Endothelial cell of umbilical vein (primary cell): Measurements from ENCODE around the gene ZP2. TPM values are rescaled to one million over a fixed set of nuclear protein-coding genes. Genes with fewer than 3 reads are reported as not detected.

ENCODE experiments used
- BruUV-seq: library from RNA; stranded (reverse); fragments of 400-500 nt; replicated peaks from 2 replicates; lab custom pipeline; 2021; lab: Mats Ljungman, UMichigan
- CTCF ChIA-PET: fragments of 300-600, 350-600 bp; sonication (Branson Sonifier 250); formaldehyde crosslinking; loops from one replicate; lab custom pipeline; 2021; ENCODE audit warnings: antibody characterized with exemption, inconsistent platforms; lab: Charles Lee
- POLR2A ChIA-PET: fragments of 300-600, 350-600 bp; sonication (Branson Sonifier 250); formaldehyde crosslinking; loops from one replicate; lab custom pipeline; 2021; ENCODE audit warnings: antibody characterized with exemption, inconsistent platforms; lab: Charles Lee
- DNase-seq: peaks from one replicate; pipeline ENCODE4 v3.0.0-alpha.2; 2011; ENCODE audit warnings: low read depth, low spot score
- FAIRE-seq: peaks from 2 replicates; lab custom pipeline; 2011; peaks lifted over from hg19 to GRCh38; lab: Jason Lieb, UNC
- H2AFZ ChIP-seq: 2 replicates; pipeline ENCODE4 v1.6.0; 2012; ENCODE audit warnings: low read depth, low read length, control low read depth, inconsistent platforms
- H3K27ac ChIP-seq: 2 replicates; pipeline ENCODE4 v1.5.1; 2011; ENCODE audit warnings: low read depth, mild to moderate bottlenecking, control low read depth, low read length, moderate library complexity; ENCODE audit not compliant: insufficient read depth
- H3K27me3 ChIP-seq, 2 experiments: 2 replicates each; pipeline versions ENCODE4 v1.6.0 to v1.6.1; 2011; ENCODE audit warnings: low read length in 2 of 2, mixed read lengths in 1 of 2; ENCODE audit not compliant: control insufficient read depth in 2 of 2, insufficient read depth in 2 of 2
- H3K36me3 ChIP-seq, 2 experiments: 2 replicates in 1 of 2; 3 replicates in 1 of 2; pipeline ENCODE4 v1.5.1; 2011; ENCODE audit warnings: low read length in 2 of 2, mild to moderate bottlenecking in 1 of 2, moderate library complexity in 1 of 2; ENCODE audit not compliant: control insufficient read depth in 2 of 2, insufficient read depth in 2 of 2; ENCODE audit errors: extremely low read depth in 1 of 2
- H3K4me1 ChIP-seq: 3 replicates; pipeline ENCODE4 v1.5.1; 2011; ENCODE audit warnings: mild to moderate bottlenecking, low read length; ENCODE audit not compliant: control insufficient read depth, insufficient read depth; ENCODE audit errors: extremely low read depth
- H3K4me2 ChIP-seq: 2 replicates; pipeline ENCODE4 v1.6.1; 2011; ENCODE audit warnings: low read length, control low read depth, mixed read lengths; ENCODE audit not compliant: insufficient read depth
- H3K4me3 ChIP-seq, 3 experiments: fragments of 200-600 bp in 1 of 3; sonication (generic), shearing (Covaris generic) in 1 of 3; replicated peaks in 1 of 3; 2 replicates each; pipeline ENCODE4 v1.5.1; 2011 to 2016; ENCODE audit warnings: control low read depth in 3 of 3, low read length in 3 of 3, mild to moderate bottlenecking in 2 of 3, inconsistent platforms in 1 of 3, low read depth in 1 of 3, moderate library complexity in 1 of 3; ENCODE audit not compliant: insufficient read depth in 1 of 3
- H3K79me2 ChIP-seq: 2 replicates; pipeline ENCODE4 v1.6.0; 2012; ENCODE audit warnings: low read length, inconsistent platforms; ENCODE audit not compliant: control insufficient read depth, insufficient read depth
- H3K9ac ChIP-seq: replicated peaks from 2 replicates; pipeline ENCODE3; 2011; ENCODE audit warnings: low read length, control low read depth; ENCODE audit not compliant: insufficient read depth; ENCODE audit errors: extremely low read depth
- H3K9me1 ChIP-seq: replicated peaks from 3 replicates; pipeline ENCODE4 v1.6.0; 2011; ENCODE audit warnings: mild to moderate bottlenecking, low read length; ENCODE audit not compliant: control insufficient read depth, insufficient read depth; ENCODE audit errors: extremely low read depth
- H3K9me3 ChIP-seq: replicated peaks from 2 replicates; pipeline ENCODE4 v1.5.1; 2012; ENCODE audit warnings: low read length, inconsistent platforms; ENCODE audit not compliant: control insufficient read depth, insufficient read depth
- H4K20me1 ChIP-seq: replicated peaks from 2 replicates; pipeline ENCODE3; 2011; ENCODE audit warnings: mild to moderate bottlenecking, low read length; ENCODE audit not compliant: control insufficient read depth, insufficient read depth; ENCODE audit errors: extremely low read depth
- FOS ChIP-seq: IDR thresholded peaks from 2 replicates; pipeline ENCODE4 v1.6.1; 2011; ENCODE audit warnings: mild to moderate bottlenecking, low read length, moderate library complexity, borderline replicate concordance; ENCODE audit not compliant: insufficient read depth
- JUN ChIP-seq: IDR thresholded peaks from 2 replicates; pipeline ENCODE4 v1.6.1; 2011; ENCODE audit warnings: borderline replicate concordance, low read depth; ENCODE audit not compliant: insufficient read length, insufficient read depth
- POLR2A ChIP-seq: IDR thresholded peaks from 2 replicates; pipeline ENCODE4 v1.6.1; 2012; ENCODE audit warnings: low read depth, mild to moderate bottlenecking, control low read depth, low read length
- dilution Hi-C: fragments of 300-500 bp; cut with MboI; formaldehyde crosslinking; loops from one replicate; pipeline ENCODE4 v1.15.0; 2019; ENCODE audit warnings: low sequenced_read_pairs; ENCODE audit not compliant: extremely low pct_ligation_motif_present
- intact Hi-C: fragments of 100-400 bp; cut with micrococcal nuclease; formaldehyde crosslinking; loops from one replicate; pipeline ENCODE4 v1.10.0; 2022
- polyA plus RNA-seq, 4 experiments: library from polyadenylated mRNA; depleted of rRNA in 3 of 4; stranded (reverse) in 3 of 4; unstranded in 1 of 4; fragments of >200 nt; gene quantifications; 2 replicates each; pipeline versions ENCODE4 v1.2.1 to v1.2.3, GENCODE V29; 2011 to 2012; ENCODE audit warnings: missing spikeins in 1 of 4
- total RNA-seq: library from RNA; stranded (reverse); gene quantifications from 2 replicates; pipeline ENCODE4 v1.2.3, GENCODE V29; 2021

The ZP2 gene
- total and polyA plus RNA-seq, 2 donors (not counting 3 experiments of a cell fraction or from before 2014, with no cell fraction given) = not detected

DNA sequence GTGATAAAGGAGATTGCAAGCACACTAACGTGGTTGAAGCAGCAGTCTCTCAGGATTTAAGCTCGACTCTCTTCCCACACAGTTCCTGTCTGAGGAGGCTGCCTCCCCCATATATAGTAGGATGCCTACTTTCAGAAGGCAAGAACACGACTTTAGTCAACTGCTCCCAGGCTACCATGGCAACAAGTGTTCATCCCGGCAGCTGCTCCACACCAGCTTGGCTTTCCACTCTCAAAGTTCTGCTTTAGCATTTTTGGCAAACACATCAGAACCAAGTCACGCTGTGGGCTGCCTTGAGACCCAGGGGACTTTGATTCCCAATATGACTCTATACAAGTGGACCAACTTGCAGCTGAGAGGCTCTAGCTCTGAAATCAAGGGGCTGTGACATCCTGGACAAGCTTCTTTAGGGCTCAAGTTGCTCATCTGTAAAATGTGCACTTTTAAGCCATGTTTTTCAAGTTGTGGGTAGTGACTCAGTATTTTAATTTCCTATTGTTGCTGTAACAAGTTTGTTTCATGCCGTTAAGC lies 16.5 kb downstream of the ZP2 start:
- TF ChIP-seq POLR2A (no peak), JUN (no peak)
- Histone ChIP-seq H3K9me1 (no peaks in the 10 kb centered on the region), H4K20me1 (no peaks in the 10 kb centered on the region), H3K9me3 (no peaks in the 10 kb centered on the region), H2AFZ (no peak overlapping the region), H3K4me2 (no peak overlapping the region), H3K27ac (no peak overlapping the region), H3K4me3 (no peak overlapping the region), H3K4me1 (no peaks in the 10 kb centered on the region), H3K36me3 (no peaks in the 10 kb centered on the region), H3K27me3 (peaks cover 12 to 13% of the 10 kb centered on the region in 2 experiments), H3K79me2 (no peaks in the 10 kb centered on the region), H3K9ac (no peak overlapping the region)
- DNase-seq = no peak
- no TSS peak for BruUV-seq
- intact Hi-C loops (no loop called here), dilution Hi-C loops (no loop called here)
- POLR2A ChIA-PET = no interaction called here
- CTCF ChIA-PET = interaction anchor here (0.6 kb wide), 1 partner anchor 853 kb away, joined by 3 read pairs; no protein-coding TSS in a partner anchor
- no peak for FAIRE-seq

DNA sequence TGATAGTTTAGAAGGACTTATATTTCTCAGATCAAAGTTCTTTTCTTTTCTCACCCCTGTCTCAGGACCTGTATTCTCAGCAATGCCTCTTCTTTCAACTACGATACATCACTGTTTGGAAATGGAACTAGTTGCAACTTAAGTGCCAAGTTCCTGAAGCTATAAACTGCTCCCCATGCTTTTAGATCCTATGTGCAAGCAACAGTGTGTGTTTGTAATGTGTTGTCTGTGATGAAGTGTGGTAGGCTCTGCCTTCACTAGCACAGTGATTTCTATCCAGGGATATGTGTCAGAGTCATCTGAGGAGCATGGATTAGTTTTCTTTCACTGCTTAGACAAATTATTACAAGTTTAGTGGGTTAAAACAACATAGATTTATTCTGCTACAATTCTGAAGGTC lies 18.4 kb downstream of the ZP2 start:
- Histone ChIP-seq H4K20me1 (no peaks in the 10 kb centered on the region), H3K9me3 (no peaks in the 10 kb centered on the region), H3K9ac (no peak overlapping the region), H3K4me2 (no peak overlapping the region), H3K27ac (no peak overlapping the region), H2AFZ (no peak overlapping the region), H3K4me1 (peaks cover 6% of the 10 kb centered on the region), H3K27me3 (peaks cover 12 to 13% of the 10 kb centered on the region in 2 experiments), H3K79me2 (no peaks in the 10 kb centered on the region), H3K9me1 (no peaks in the 10 kb centered on the region), H3K36me3 (no peaks in the 10 kb centered on the region), H3K4me3 (no peak overlapping the region)
- dilution Hi-C loops = no loop called here
- no peak for TF ChIP-seq FOS
- POLR2A ChIA-PET = no interaction called here
- no TSS peak for BruUV-seq
- CTCF ChIA-PET = interaction anchor here (0.9 to 1.6 kb wide), 2 partner anchors 36 to 108 kb away, joined by 4 read pairs; no protein-coding TSS in a partner anchor
- intact Hi-C loops = no loop called here
- DNase-seq = no peak
- no peak for FAIRE-seq
